Measurements from ENCODE around the gene CDK19.

Gene CDK19

DNA sequence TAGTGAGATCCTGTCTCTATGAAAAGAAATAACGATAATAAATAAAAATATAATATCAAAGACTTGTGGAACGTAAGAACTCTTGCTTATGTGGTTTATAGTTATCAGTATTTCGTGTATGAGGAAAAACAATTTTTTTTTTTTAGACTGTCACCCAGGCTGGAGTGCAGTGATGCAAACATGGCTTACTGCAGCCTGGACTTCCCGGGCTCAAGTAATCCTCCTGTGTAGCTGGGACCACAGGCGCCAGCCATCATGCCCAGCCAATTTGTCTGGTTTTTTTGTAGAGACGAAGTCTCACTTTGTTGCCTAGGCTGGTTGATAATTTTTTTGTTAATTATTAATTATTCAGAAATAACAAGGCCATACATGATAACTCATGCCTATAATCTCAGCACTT is 18.6 kb upstream of the CDK19 start:
- no peaks in the 10 kb centered on the region for H3K27me3 ChIP-seq (ENCODE audit: control insufficient read depth, insufficient read depth, low read length)
- H3K4me3 ChIP-seq (ENCODE audit: low read depth, low read length) = no peak overlapping the region
- H3K4me1 ChIP-seq (ENCODE audit: control insufficient read depth, insufficient read depth, low read length) = no peaks in the 10 kb centered on the region
- no peaks in the 10 kb centered on the region for H3K9me3 ChIP-seq (ENCODE audit: control insufficient read depth, insufficient read depth, low read length)
- H3K36me3 ChIP-seq (ENCODE audit: control insufficient read depth, insufficient read depth, low read length) = no peaks in the 10 kb centered on the region
- no peak overlapping the region for H3K9ac ChIP-seq (ENCODE audit: low read depth, low read length)

GRCh38 chr6:110831405-110831804 is 16.1 kb upstream of the CDK19 start:
- no peak overlapping the region for H3K4me3 ChIP-seq (ENCODE audit: low read depth, low read length)
- H3K4me1 ChIP-seq (ENCODE audit: control insufficient read depth, insufficient read depth, low read length) = no peaks in the 10 kb centered on the region
- H3K27me3 ChIP-seq (ENCODE audit: control insufficient read depth, insufficient read depth, low read length) = no peaks in the 10 kb centered on the region
- H3K9me3 ChIP-seq (ENCODE audit: control insufficient read depth, insufficient read depth, low read length) = no peaks in the 10 kb centered on the region
- H3K9ac ChIP-seq (ENCODE audit: low read depth, low read length) = no peak overlapping the region
- no peaks in the 10 kb centered on the region for H3K36me3 ChIP-seq (ENCODE audit: control insufficient read depth, insufficient read depth, low read length)

DNA sequence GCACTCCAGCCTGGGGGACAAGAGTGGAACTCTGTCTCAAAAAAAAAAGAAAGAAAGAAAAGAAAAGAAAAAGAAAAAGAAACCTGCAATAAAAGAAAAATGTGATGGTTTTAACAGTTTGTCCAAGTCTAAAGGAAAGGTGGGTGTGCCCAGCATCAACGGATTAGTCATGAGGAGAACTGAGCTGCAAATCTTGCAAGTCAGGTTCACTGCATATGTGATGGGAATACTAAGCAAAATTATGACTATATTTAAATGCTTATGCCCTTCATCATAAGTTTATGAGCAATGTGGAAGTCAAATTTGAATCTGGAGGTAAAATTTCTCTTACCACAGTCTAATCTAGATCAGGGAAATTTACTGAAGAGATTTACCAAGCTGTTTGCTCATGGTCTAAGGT is 13.1 kb upstream of the CDK19 start:
- H3K4me3 ChIP-seq (ENCODE audit: low read depth, low read length) = no peak overlapping the region
- H3K27me3 ChIP-seq (ENCODE audit: control insufficient read depth, insufficient read depth, low read length) = no peaks in the 10 kb centered on the region
- no peaks in the 10 kb centered on the region for H3K9me3 ChIP-seq (ENCODE audit: control insufficient read depth, insufficient read depth, low read length)
- no peaks in the 10 kb centered on the region for H3K36me3 ChIP-seq (ENCODE audit: control insufficient read depth, insufficient read depth, low read length)
- no peaks in the 10 kb centered on the region for H3K4me1 ChIP-seq (ENCODE audit: control insufficient read depth, insufficient read depth, low read length)
- no peak overlapping the region for H3K9ac ChIP-seq (ENCODE audit: low read depth, low read length)

- Histone ChIP-seq H3K9ac (ENCODE audit: low read depth, low read length) (no peak overlapping the region), H3K4me3 (ENCODE audit: low read depth, low read length) (no peak overlapping the region), H3K27me3 (ENCODE audit: control insufficient read depth, insufficient read depth, low read length) (no peaks in the 10 kb centered on the region), H3K9me3 (ENCODE audit: control insufficient read depth, insufficient read depth, low read length) (no peaks in the 10 kb centered on the region), H3K36me3 (ENCODE audit: control insufficient read depth, insufficient read depth, low read length) (no peaks in the 10 kb centered on the region), H3K4me1 (ENCODE audit: control insufficient read depth, insufficient read depth, low read length) (no peaks in the 10 kb centered on the region)
These were observed 11.2 kb upstream of the CDK19 start for GRCh38 chr6:110826236-110827129.

GRCh38 chr6:110823146-110823545 is 7.9 kb upstream of the CDK19 start:
- no peak overlapping the region for H3K9ac ChIP-seq (ENCODE audit: low read depth, low read length)
- no peaks in the 10 kb centered on the region for H3K36me3 ChIP-seq (ENCODE audit: control insufficient read depth, insufficient read depth, low read length)
- H3K4me3 ChIP-seq (ENCODE audit: low read depth, low read length) = no peak overlapping the region
- H3K27me3 ChIP-seq (ENCODE audit: control insufficient read depth, insufficient read depth, low read length) = no peaks in the 10 kb centered on the region
- no peaks in the 10 kb centered on the region for H3K4me1 ChIP-seq (ENCODE audit: control insufficient read depth, insufficient read depth, low read length)
- H3K9me3 ChIP-seq (ENCODE audit: control insufficient read depth, insufficient read depth, low read length) = no peaks in the 10 kb centered on the region

- Histone ChIP-seq H3K36me3 (ENCODE audit: control insufficient read depth, insufficient read depth, low read length) (no peaks in the 10 kb centered on the region), H3K4me1 (ENCODE audit: control insufficient read depth, insufficient read depth, low read length) (no peaks in the 10 kb centered on the region), H3K27me3 (ENCODE audit: control insufficient read depth, insufficient read depth, low read length) (no peaks in the 10 kb centered on the region), H3K9me3 (ENCODE audit: control insufficient read depth, insufficient read depth, low read length) (no peaks in the 10 kb centered on the region), H3K9ac (ENCODE audit: low read depth, low read length) (no peak overlapping the region), H3K4me3 (ENCODE audit: low read depth, low read length) (no peak overlapping the region)
These were observed 7.0 kb upstream of the CDK19 start for GRCh38 chr6:110822249-110822648.

DNA sequence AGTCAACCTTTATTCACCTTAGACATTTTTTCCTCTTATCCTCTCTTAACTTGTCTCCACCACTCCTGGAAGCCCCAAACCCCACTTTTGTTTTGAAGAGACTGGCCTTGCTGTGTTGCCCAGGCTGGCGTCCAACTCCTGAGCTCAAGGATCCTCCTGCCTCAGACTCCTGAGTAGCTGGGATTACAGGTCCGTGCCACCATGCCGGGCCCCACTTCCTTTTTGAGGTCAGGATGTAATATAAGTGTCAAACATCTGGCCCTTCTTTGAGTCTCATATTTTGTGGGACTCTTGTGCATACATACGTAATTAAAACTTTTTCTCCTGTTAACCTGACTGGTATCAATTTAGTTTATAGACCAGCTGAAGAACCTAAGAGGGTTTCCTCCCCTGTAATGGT is 1.4 kb upstream of the CDK19 start:
- H3K27me3 ChIP-seq (ENCODE audit: control insufficient read depth, insufficient read depth, low read length) = no peaks in the 10 kb centered on the region
- no peaks in the 10 kb centered on the region for H3K36me3 ChIP-seq (ENCODE audit: control insufficient read depth, insufficient read depth, low read length)
- no peak overlapping the region for H3K9ac ChIP-seq (ENCODE audit: low read depth, low read length)
- no peak overlapping the region for H3K4me3 ChIP-seq (ENCODE audit: low read depth, low read length)
- H3K4me1 ChIP-seq (ENCODE audit: control insufficient read depth, insufficient read depth, low read length) = peaks cover 5% of the 10 kb centered on the region
- H3K9me3 ChIP-seq (ENCODE audit: control insufficient read depth, insufficient read depth, low read length) = no peaks in the 10 kb centered on the region

GRCh38 chr6:110815015-110815410 is 256 bp downstream of the CDK19 start:
- H3K4me1 ChIP-seq (ENCODE audit: control insufficient read depth, insufficient read depth, low read length) = peaks cover 5% of the 10 kb centered on the region

GRCh38 chr6:110814102-110815014 is 911 bp downstream of the CDK19 start:
- no peaks in the 10 kb centered on the region for H3K36me3 ChIP-seq (ENCODE audit: control insufficient read depth, insufficient read depth, low read length)
- H3K9ac ChIP-seq (ENCODE audit: low read depth, low read length) = peak overlapping the region; percentile 63
- H3K4me1 ChIP-seq (ENCODE audit: control insufficient read depth, insufficient read depth, low read length) = peaks cover 5% of the 10 kb centered on the region
- no peaks in the 10 kb centered on the region for H3K9me3 ChIP-seq (ENCODE audit: control insufficient read depth, insufficient read depth, low read length)
- H3K27me3 ChIP-seq (ENCODE audit: control insufficient read depth, insufficient read depth, low read length) = no peaks in the 10 kb centered on the region
- peak overlapping the region; percentile 91 for H3K4me3 ChIP-seq (ENCODE audit: low read depth, low read length)

More at GRCh38 chr6:110815015-110815410, 256 bp downstream of the CDK19 start:
- H3K36me3 ChIP-seq (ENCODE audit: control insufficient read depth, insufficient read depth, low read length) = no peaks in the 10 kb centered on the region
- H3K9ac ChIP-seq (ENCODE audit: low read depth, low read length) = peak overlapping the region; percentile 63
- peak overlapping the region; percentile 91 for H3K4me3 ChIP-seq (ENCODE audit: low read depth, low read length)
- H3K27me3 ChIP-seq (ENCODE audit: control insufficient read depth, insufficient read depth, low read length) = no peaks in the 10 kb centered on the region
- H3K9me3 ChIP-seq (ENCODE audit: control insufficient read depth, insufficient read depth, low read length) = no peaks in the 10 kb centered on the region

GRCh38 chr6:110813338-110814101 is 1.7 kb downstream of the CDK19 start:
- peak overlapping the region; percentile 91 for H3K4me3 ChIP-seq (ENCODE audit: low read depth, low read length)
- no peaks in the 10 kb centered on the region for H3K27me3 ChIP-seq (ENCODE audit: control insufficient read depth, insufficient read depth, low read length)
- no peaks in the 10 kb centered on the region for H3K36me3 ChIP-seq (ENCODE audit: control insufficient read depth, insufficient read depth, low read length)
- no peaks in the 10 kb centered on the region for H3K9me3 ChIP-seq (ENCODE audit: control insufficient read depth, insufficient read depth, low read length)
- H3K4me1 ChIP-seq (ENCODE audit: control insufficient read depth, insufficient read depth, low read length) = peaks cover 5% of the 10 kb centered on the region
- no peak overlapping the region for H3K9ac ChIP-seq (ENCODE audit: low read depth, low read length)

DNA sequence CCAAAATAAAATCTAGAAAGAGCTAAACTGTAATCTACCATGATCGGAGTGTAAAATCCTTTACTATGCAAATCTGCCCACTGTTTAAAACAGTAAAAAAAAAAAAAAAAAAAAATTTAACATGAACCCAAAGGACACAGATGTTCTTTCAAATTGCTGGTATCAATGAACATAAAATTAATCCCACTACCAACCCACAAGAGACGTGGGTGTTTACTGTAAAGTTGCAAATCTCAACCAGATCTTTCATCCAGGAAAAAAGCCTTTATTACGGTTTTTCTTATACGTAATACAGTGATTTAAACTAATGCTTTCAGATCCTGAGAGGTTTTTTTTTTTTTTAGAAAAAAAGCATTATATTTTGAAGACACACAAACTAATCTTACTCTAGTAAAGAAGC is 2.5 kb downstream of the CDK19 start:
- H3K9ac ChIP-seq (ENCODE audit: low read depth, low read length) = no peak overlapping the region
- no peaks in the 10 kb centered on the region for H3K27me3 ChIP-seq (ENCODE audit: control insufficient read depth, insufficient read depth, low read length)
- peaks cover 5% of the 10 kb centered on the region for H3K4me1 ChIP-seq (ENCODE audit: control insufficient read depth, insufficient read depth, low read length)
- no peaks in the 10 kb centered on the region for H3K36me3 ChIP-seq (ENCODE audit: control insufficient read depth, insufficient read depth, low read length)
- no peaks in the 10 kb centered on the region for H3K9me3 ChIP-seq (ENCODE audit: control insufficient read depth, insufficient read depth, low read length)
- no peak overlapping the region for H3K4me3 ChIP-seq (ENCODE audit: low read depth, low read length)
